GM21825 (cell line): ENCODE data around the gene CS.
A peak's percentile ranks its signal among the peaks of the same experiment; 100 is the strongest.
"Not testable (repeated sequence)": the region's sequence is repeated elsewhere in the genome, so short reads cannot be mapped to it uniquely, and the experiment has no call there.

Experiments
- ATAC-seq: cut with Tn5 transposase; IDR thresholded peaks from one replicate; pipeline ENCODE4 v1.9.1; 2021; ENCODE audit warnings: mild to moderate bottlenecking, moderate library complexity; ENCODE audit not compliant: unreplicated experiment

CS gene

GRCh38 chr12:56282579-56282978 is 17.6 kb downstream of the CS start:
- ATAC-seq: no peak

GRCh38 chr12:56282030-56282429 is 18.1 kb downstream of the CS start:
- no peak for ATAC-seq

GRCh38 chr12:56280849-56281248 is 19.3 kb downstream of the CS start:
- no peak for ATAC-seq

GRCh38 chr12:56278905-56279304 is 21.2 kb downstream of the CS start:
- ATAC-seq: no peak

- no peak for ATAC-seq
Measured at GRCh38 chr12:56274299-56274698, 25.8 kb downstream of the CS start.

- ATAC-seq: not testable (repeated sequence)
Measured at GRCh38 chr12:56272468-56272867, 27.7 kb downstream of the CS start.

GRCh38 chr12:56271031-56271430 is 29.1 kb downstream of the CS start:
- ATAC-seq: no peak

- peak; percentile 15 for ATAC-seq
Measured at GRCh38 chr12:56267443-56268071, 32.6 kb downstream of the CS start.

- ATAC-seq: peak; percentile 86
Measured at GRCh38 chr12:56266693-56267442, 33.3 kb downstream of the CS start, which contains the start of gene COQ10A. Gene COQ10A (plus strand): TSS chr12:56266942. CDS start chr12:56267119, 177 bp downstream.

GRCh38 chr12:56266068-56266692 is 34.0 kb downstream of the CS start:
- ATAC-seq: not testable (repeated sequence)

GRCh38 chr12:56262955-56263354 is 37.2 kb downstream of the CS start:
- not testable (repeated sequence) for ATAC-seq

- ATAC-seq: no peak
Measured at GRCh38 chr12:56261503-56262232, 38.5 kb downstream of the CS start.

- no peak for ATAC-seq
Measured at GRCh38 chr12:56260921-56261320, 39.2 kb downstream of the CS start.

GRCh38 chr12:56260380-56260779 is 39.8 kb downstream of the CS start:
- no peak for ATAC-seq

- ATAC-seq: no peak
Measured at GRCh38 chr12:56258820-56259183, 41.3 kb downstream of the CS start.

- peak; percentile 92 for ATAC-seq
Measured at GRCh38 chr12:56258068-56258819, 41.9 kb downstream of the CS start, which contains the start of gene ANKRD52. Gene ANKRD52 (minus strand): TSS chr12:56258384. CDS start chr12:56258269, 115 bp downstream.

- ATAC-seq: peak; percentile 13
Measured at GRCh38 chr12:56257491-56258067, 42.6 kb downstream of the CS start.

- no peak for ATAC-seq
Measured at GRCh38 chr12:56257071-56257470, 43.1 kb downstream of the CS start.

- no peak for ATAC-seq
Measured at GRCh38 chr12:56256326-56256960, 43.7 kb downstream of the CS start.

- ATAC-seq: no peak
Measured at GRCh38 chr12:56255671-56256070, 44.5 kb downstream of the CS start.
